Activated T-cell treated with anti-CD3 and anti-CD28 coated beads for 48 hours (primary cell): Measurements from ENCODE around the gene TCF7L1.

Source experiments
- DNase-seq: peaks from one replicate; pipeline ENCODE4 v3.0.0-alpha.2; 2020; ENCODE audit warnings: low read depth

Gene TCF7L1

DNA sequence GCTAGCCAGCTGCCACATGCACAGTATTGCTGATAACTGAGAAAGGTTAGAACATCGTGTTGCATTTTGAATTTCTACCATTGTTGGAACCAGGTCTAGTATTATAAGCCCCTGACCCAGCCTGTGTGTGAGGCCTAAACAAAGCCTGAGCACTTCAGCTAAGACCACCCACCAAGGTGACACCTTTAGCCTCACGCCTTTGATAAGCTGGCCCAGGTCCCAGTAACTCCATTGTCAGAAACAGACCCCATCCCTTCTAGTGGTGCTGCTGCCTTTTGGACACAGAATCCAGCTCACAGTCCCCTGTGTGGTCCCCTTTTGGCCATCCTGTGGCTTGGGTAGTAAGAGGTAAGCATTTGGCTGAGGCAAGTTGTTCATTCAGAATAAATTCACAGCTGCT, 223.0 kb downstream of the TCF7L1 start:
- DNase-seq, result no peak

DNA sequence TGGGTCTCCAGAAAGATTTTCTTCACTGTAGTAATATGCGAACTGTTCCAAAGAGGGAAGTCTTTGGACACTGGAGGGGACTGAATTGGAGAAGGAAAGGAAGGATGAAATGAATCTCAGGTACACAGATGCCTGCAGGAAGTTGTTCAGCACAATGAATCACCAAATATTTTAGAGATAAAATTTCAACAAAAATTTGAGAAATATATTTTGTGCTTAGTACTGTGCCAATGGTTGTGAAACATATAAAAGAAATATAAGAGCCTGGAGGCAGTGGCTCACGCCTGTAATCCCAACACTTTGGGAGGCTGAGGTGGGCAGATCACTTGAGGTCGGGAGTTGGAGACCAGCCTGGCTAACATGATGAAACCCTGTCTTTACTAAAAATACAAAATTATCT, 224.5 kb downstream of the TCF7L1 start:
- no peak for DNase-seq
